Kidney (tissue), 14 donors: ENCODE results near the gene FGFR2. TPM values are rescaled to one million over a fixed set of nuclear protein-coding genes. Genes with fewer than 3 reads are reported as not detected.

Experiments used
- DNase-seq, 5 donors: peaks; one replicate each; pipeline ENCODE4 v3.0.0-alpha.2; 2013 to 2020
- FAIRE-seq: peaks from 2 replicates; lab custom pipeline; 2012; peaks lifted over from hg19 to GRCh38; lab: Jason Lieb, UNC
- H3K27ac ChIP-seq, 2 donors: one replicate each; pipeline ENCODE4 v1.7.0; 2013; ENCODE audit warnings: low read depth in 2 of 2, low read length in 2 of 2, inconsistent platforms in 1 of 2
- H3K27me3 ChIP-seq: one replicate; pipeline ENCODE4 v1.7.1; 2013; ENCODE audit warnings: low read length, inconsistent platforms; ENCODE audit not compliant: control insufficient read depth, insufficient read depth
- H3K36me3 ChIP-seq, 3 donors: one replicate each; pipeline versions ENCODE4 v1.7.0 to v1.7.1; 2013; ENCODE audit warnings: low read length in 3 of 3, control low read depth in 1 of 3, inconsistent platforms in 1 of 3; ENCODE audit not compliant: insufficient read depth in 3 of 3, control insufficient read depth in 2 of 3
- H3K4me1 ChIP-seq, 3 donors: one replicate each; pipeline versions ENCODE4 v1.7.0 to v1.7.1; 2013; ENCODE audit warnings: low read length in 3 of 3, inconsistent platforms in 1 of 3, low read depth in 1 of 3; ENCODE audit not compliant: control insufficient read depth in 2 of 3, insufficient read depth in 2 of 3
- H3K4me3 ChIP-seq, 3 donors: one replicate each; pipeline versions ENCODE4 v1.7.0 to v1.8.1; 2013; ENCODE audit warnings: low read length in 3 of 3, control low read depth in 1 of 3, inconsistent platforms in 1 of 3
- H3K9ac ChIP-seq, 3 donors: one replicate each; pipeline versions ENCODE4 v1.7.0 to v1.7.1; 2013; ENCODE audit warnings: low read length in 3 of 3, control low read depth in 1 of 3, inconsistent platforms in 1 of 3
- H3K9me3 ChIP-seq, 3 donors: one replicate each; pipeline versions ENCODE4 v1.7.0 to v1.7.1; 2013; ENCODE audit warnings: low read length in 3 of 3, control low read depth in 1 of 3, inconsistent platforms in 1 of 3; ENCODE audit not compliant: control insufficient read depth in 2 of 3, insufficient read depth in 1 of 3
- intact Hi-C: fragments of 100-400 bp; cut with DNase I; formaldehyde crosslinking; loops from one replicate; pipeline ENCODE4 v1.11.1; 2022
- polyA plus RNA-seq: library from polyadenylated mRNA; stranded (reverse); fragments of 350-450 nt; fragmentation: Illumina TruSeq; extraction: RNeasy Lipid Tissue Mini Kit (QIAGEN cat#74804); gene quantifications from one replicate; pipeline ENCODE4 v1.2.3, GENCODE V29; 2014; ENCODE audit warnings: low read depth, low replicate concordance; ENCODE audit not compliant: insufficient read depth
- total RNA-seq: library from RNA; stranded (reverse); fragmentation: NEBNext Ultra II Directional; extraction: Animal tissue kit (Norgen Biotek cat#: 25700); gene quantifications from one replicate; pipeline ENCODE4 v1.2.1, GENCODE V29; 2021
- TF ChIP-seq, protein P1 (sequence below): IDR thresholded peaks from 3 replicates; pipeline ENCODE4 v1.5.1; 2012; ENCODE audit warnings: mild to moderate bottlenecking, moderate library complexity, borderline replicate concordance; ENCODE audit not compliant: insufficient read depth; ENCODE audit errors: extremely low read depth
- donor health status: control.
- donor health status: control.
- donor health status: control.
- donor health status: control.
- donor health status: control.
- donor health status: DM: yes; HTN: yes; CAD: no.
- donor health status: Normal renal cell carcinoma (clear cell type).

The FGFR2 gene
- total and polyA plus RNA-seq, 2 donors from 2014 or later: 20.2 to 59.4 TPM

DNA sequence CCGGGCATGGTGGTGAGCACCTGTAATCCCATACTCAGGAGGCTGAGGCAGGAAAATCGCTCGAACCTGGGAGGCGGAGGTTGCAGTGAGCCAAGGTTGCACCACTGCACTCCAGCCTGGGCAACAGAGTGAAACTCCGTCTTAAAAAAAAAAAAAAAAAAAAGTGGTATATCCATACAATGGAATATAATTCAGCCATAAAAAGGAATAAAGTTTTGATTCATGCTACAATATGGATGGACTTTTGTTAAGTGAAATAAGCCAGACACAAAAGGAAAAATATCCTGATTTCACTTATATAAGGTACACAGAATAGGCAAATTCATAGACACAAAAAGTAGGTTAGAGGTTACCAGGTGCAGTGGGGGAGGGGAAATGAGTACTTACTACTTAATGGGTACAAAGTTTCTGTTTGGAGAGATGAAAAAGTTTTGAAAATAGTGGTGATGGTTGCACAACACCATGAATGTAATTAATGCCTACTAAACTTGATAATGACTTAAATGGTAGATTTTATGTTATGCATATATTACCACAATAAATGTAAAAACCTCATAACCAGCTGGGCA, 53.9 kb downstream of the FGFR2 start:
- intact Hi-C loops: no loop called here
- H3K36me3 ChIP-seq: peaks cover 0 to 3% (median 0%) of the 10 kb centered on the region in 3 donors
- peaks cover 4 to 6% (median 5%) of the 10 kb centered on the region in 3 donors for H3K4me1 ChIP-seq
- DNase-seq (no peak), FAIRE-seq (no peak)
- no peak overlapping the region for H3K27ac ChIP-seq
- H3K9ac ChIP-seq: no peak overlapping the region
- H3K27me3 ChIP-seq: no peaks in the 10 kb centered on the region
- TF ChIP-seq, protein P1, sequence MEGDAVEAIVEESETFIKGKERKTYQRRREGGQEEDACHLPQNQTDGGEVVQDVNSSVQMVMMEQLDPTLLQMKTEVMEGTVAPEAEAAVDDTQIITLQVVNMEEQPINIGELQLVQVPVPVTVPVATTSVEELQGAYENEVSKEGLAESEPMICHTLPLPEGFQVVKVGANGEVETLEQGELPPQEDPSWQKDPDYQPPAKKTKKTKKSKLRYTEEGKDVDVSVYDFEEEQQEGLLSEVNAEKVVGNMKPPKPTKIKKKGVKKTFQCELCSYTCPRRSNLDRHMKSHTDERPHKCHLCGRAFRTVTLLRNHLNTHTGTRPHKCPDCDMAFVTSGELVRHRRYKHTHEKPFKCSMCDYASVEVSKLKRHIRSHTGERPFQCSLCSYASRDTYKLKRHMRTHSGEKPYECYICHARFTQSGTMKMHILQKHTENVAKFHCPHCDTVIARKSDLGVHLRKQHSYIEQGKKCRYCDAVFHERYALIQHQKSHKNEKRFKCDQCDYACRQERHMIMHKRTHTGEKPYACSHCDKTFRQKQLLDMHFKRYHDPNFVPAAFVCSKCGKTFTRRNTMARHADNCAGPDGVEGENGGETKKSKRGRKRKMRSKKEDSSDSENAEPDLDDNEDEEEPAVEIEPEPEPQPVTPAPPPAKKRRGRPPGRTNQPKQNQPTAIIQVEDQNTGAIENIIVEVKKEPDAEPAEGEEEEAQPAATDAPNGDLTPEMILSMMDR: no peak
- H3K9me3 ChIP-seq: no peaks in the 10 kb centered on the region
- H3K4me3 ChIP-seq: no peak overlapping the region

DNA sequence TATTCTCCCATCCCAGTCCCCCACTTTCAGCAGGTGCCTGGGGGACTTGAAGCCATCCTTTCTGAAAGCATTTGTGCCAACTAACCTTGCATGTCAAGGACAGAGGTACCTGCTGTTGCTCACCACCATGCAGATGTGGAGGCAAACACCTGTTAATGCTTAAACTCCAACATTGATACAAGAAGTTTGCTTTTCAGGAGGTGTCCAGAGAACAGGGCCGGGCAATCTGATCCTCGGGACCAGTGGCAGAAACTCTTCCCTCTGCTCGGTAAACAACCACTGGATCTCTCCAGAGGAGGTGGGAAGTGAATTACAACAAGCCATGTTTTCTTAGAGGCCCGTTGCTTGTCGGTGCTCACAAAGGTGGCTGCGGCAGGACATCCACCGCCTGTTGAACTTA, 54.7 kb downstream of the FGFR2 start:
- DNase-seq: no peak
- no peak overlapping the region for H3K27ac ChIP-seq
- no peak overlapping the region for H3K9ac ChIP-seq
- intact Hi-C loops: no loop called here
- H3K9me3 ChIP-seq: no peaks in the 10 kb centered on the region
- H3K4me3 ChIP-seq: no peak overlapping the region
- TF ChIP-seq, protein P1: no peak
- peaks cover 4 to 6% (median 5%) of the 10 kb centered on the region in 3 donors for H3K4me1 ChIP-seq
- no peaks in the 10 kb centered on the region for H3K36me3 ChIP-seq
- H3K27me3 ChIP-seq: no peaks in the 10 kb centered on the region
- FAIRE-seq: no peak

GRCh38 chr10:121541450-121542120, 56.7 kb downstream of the FGFR2 start:
- intact Hi-C loops: no loop called here
- Histone ChIP-seq H3K27ac (no peak overlapping the region), H3K27me3 (no peaks in the 10 kb centered on the region), H3K36me3 (peaks cover 0 to 9% (median 3%) of the 10 kb centered on the region in 3 donors), H3K4me3 (no peak overlapping the region), H3K4me1 (peaks cover 4 to 6% (median 5%) of the 10 kb centered on the region in 3 donors), H3K9ac (no peak overlapping the region), H3K9me3 (no peaks in the 10 kb centered on the region)
- TF ChIP-seq, protein P1: no peak
- FAIRE-seq: no peak
- DNase-seq: no peak
